ENCODE measurements around the gene KCTD6. TPM values are rescaled to one million over a fixed set of nuclear protein-coding genes. Genes with fewer than 3 reads are reported as not detected.
A peak's percentile ranks its signal among the peaks of the same experiment; 100 is the strongest.

The KCTD6 gene
- total RNA-seq, 1 donor from 2014 or later, result 8.2 TPM

- intact Hi-C loops (cut with DNase I), result no loop called here
- Histone ChIP-seq H3K27me3 (ENCODE audit: low read depth) (no peaks in the 10 kb centered on the region), H3K4me1 (peaks cover 39% of the 10 kb centered on the region), H3K36me3 (peaks cover 19% of the 10 kb centered on the region), H3K27ac (no peak overlapping the region), H3K4me3 (no peak overlapping the region), H3K9me3 (no peaks in the 10 kb centered on the region)
- ATAC-seq, result peak; percentile 66 to 75
- peak; percentile 84 for DNase-seq
- peak; percentile 97 for TF ChIP-seq CTCF (IDR thresholded peaks at IDR 0.05)
Measured at GRCh38 chr3:58532794-58533220, 40.9 kb downstream of the KCTD6 start.

- H3K36me3 ChIP-seq, result peaks cover 19% of the 10 kb centered on the region
- no peaks in the 10 kb centered on the region for H3K27me3 ChIP-seq (ENCODE audit: low read depth)
- no peak overlapping the region for H3K27ac ChIP-seq
- intact Hi-C loops (cut with DNase I), result no loop called here
- peaks cover 36% of the 10 kb centered on the region for H3K4me1 ChIP-seq
- ATAC-seq, result no peak
- no peaks in the 10 kb centered on the region for H3K9me3 ChIP-seq
- H3K4me3 ChIP-seq, result no peak overlapping the region
- no peak for TF ChIP-seq CTCF (IDR thresholded peaks at IDR 0.05)
- DNase-seq, result no peak
Measured at GRCh38 chr3:58534592-58535494, 42.9 kb downstream of the KCTD6 start.

GRCh38 chr3:58535531-58536500, 43.9 kb downstream of the KCTD6 start:
- intact Hi-C loops (cut with DNase I), result no loop called here
- H3K27ac ChIP-seq, result peak overlapping the region; percentile 74
- peak overlapping the region; percentile 50 for H3K4me3 ChIP-seq
- H3K27me3 ChIP-seq (ENCODE audit: low read depth), result no peaks in the 10 kb centered on the region
- no peak for TF ChIP-seq CTCF (IDR thresholded peaks at IDR 0.05)
- no peak for DNase-seq
- no peaks in the 10 kb centered on the region for H3K9me3 ChIP-seq
- ATAC-seq, result no peak
- peaks cover 15% of the 10 kb centered on the region for H3K36me3 ChIP-seq
- peaks cover 36% of the 10 kb centered on the region for H3K4me1 ChIP-seq

- Histone ChIP-seq H3K36me3 (peaks cover 6% of the 10 kb centered on the region), H3K4me1 (peaks cover 36% of the 10 kb centered on the region), H3K4me3 (peak within 1 kb of the TSS; percentile 50), H3K27ac (peak within 1 kb of the TSS; percentile 74), H3K27me3 (ENCODE audit: low read depth) (no peaks in the 10 kb centered on the region), H3K9me3 (no peaks in the 10 kb centered on the region)
- intact Hi-C loops (cut with DNase I), result no loop called here
- TF ChIP-seq CTCF (IDR thresholded peaks at IDR 0.05), result no peak
- peak; percentile 93 to 95 for ATAC-seq
- DNase-seq, result peak; percentile 83
Measured at GRCh38 chr3:58536501-58537411, 44.9 kb downstream of the KCTD6 start, which contains the start of gene ACOX2. Gene ACOX2 (minus strand): TSS chr3:58537190. CDS start chr3:58535106, 2,084 bp downstream.
